ENCODE data around the gene CEP89.

DNA sequence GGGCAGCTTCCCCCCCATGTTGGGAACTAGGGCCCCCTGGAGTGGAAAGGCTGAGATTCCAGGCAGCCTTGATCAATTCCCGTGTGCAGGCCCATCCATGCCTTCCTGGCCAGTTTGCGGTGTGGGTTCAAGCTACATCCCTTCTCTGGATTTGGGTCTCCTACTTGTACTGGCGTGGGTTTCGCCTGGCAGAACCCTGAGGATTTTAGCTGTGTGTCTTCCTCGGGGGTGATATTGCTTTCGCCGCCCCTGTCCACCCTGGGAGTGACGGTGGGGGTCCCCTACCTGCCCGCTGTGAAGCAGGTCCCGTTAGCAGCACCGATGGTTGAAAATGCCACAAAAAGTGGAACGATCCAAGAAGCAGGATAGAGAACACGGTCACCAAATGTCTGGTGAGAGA, 113.6 kb downstream of the CEP89 start:
- TF ChIP-seq POLR2A (IDR thresholded peaks at IDR 0.05; ENCODE audit: low read length) (no peak), GATA1 (IDR thresholded peaks at IDR 0.05; ENCODE audit: low read depth, low read length) (no peak)

Data from erythroblast (primary cell).